Kidney tubule cell (primary cell): Measurements from ENCODE around the gene CD1C.
A peak's percentile ranks its signal among the peaks of the same experiment; 100 is the strongest.
"Not testable (repeated sequence)": the region's sequence is repeated elsewhere in the genome, so short reads cannot be mapped to it uniquely, and the experiment has no call there.

ENCODE experiments used
- DNase-seq: peaks from one replicate; pipeline ENCODE4 v3.0.0-alpha.2; 2018; ENCODE audit warnings: low spot score

CD1C gene

DNA sequence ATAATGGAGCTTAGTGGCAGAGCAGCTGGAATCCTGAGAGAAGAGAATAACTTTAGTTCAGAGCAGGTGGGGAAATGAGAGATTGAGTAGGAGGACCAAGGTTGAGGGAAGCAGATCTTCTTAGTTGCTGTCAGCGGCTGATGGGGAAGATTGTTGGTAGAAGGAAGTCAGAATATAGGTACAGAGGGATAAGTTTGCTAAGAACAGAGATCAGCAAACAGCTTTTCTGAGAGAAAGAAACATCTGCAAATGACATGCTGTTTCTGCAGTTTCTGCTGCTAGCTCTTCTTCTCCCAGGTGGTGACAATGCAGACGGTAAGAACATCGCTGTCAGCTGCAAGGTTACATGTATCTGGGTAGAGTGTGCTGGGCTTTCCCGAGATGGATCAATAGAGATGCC, at the start of gene CD1C:
Gene CD1C, plus strand, starts transcription at position 113 of the 400 bp plus-strand sequence. Its CDS starts 142 bp downstream, at position 255.
- no peak for DNase-seq

DNA sequence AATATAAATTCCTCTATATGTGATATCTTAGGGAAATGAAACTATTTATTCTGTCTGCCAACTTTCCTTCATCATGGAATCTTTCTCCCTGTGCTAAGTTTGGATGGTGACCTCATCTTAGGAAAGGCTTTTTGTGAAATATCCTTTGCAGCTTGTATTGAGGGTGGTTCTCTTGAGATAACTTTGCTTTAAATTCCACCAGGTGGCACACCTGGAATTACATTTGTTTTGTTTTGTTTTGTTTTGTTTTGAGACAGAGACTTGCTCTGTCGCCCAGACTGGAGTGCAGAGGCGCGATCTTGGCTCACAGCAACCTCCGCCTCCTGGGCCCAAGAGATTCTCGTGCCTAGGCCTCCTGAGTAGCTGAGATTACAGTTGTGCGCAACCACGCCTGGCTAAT, 43.1 kb upstream of the CD1C start:
- DNase-seq, result peak; percentile 47

DNA sequence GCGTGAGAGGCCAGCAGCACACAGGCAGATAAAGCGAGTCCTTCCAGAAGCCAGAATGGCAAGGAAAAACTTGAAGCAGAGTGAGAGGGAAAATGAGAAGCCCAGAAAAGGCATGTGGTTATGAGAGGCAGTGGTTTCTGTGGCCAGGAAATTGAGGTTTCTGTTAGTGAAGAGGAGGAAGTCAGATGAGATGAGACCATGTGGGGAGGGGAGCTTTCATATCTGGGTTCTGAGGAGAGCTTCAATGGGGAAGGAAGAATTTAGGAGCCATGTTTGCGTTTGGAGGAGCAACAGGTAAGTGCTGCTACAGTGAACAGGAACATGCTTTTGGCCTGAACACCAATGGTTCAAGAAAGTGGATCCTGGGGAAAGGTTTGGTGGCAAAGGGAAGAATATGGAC, 41.6 kb upstream of the CD1C start:
- DNase-seq, result peak; percentile 13

DNA sequence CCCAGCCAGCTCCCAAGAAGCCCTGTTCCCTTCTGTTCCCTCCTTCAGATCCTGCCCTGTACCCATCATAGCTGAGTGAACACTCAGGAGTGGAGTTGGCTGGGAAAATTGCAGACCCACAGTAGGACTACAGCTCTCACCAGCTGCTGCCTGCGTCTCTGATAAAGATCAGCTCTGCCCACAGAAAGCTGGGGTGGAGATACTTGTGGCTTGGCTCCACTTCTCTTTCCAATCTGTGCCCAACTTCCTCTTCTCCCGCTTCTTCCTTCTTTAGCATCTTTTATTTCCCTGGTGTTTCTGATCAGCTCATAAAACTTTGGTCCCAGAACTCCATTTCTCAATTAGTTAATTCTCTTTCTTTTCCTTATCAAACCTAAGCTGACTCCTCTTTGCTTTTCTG, 41.0 kb upstream of the CD1C start:
- DNase-seq, result no peak

DNA sequence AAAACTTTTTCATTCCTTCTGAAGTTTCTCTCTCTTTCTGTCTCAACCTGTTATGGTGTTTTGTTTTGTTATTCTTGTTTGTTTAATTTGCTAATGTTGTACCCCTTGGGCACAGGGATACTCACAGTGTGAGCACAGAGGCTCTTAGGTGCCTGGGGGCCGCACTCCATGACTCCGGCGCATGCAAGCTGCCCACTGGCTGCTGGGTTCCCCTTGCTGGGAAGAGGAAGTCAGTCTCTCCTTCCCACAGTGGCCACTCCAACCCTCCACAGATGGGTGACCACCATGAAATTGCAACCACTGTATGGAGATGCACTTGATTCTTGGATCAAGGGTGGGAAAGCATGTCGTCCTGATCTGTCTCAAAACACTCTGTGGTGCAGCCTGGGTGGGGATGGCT, 40.1 kb upstream of the CD1C start:
- DNase-seq, result no peak

DNA sequence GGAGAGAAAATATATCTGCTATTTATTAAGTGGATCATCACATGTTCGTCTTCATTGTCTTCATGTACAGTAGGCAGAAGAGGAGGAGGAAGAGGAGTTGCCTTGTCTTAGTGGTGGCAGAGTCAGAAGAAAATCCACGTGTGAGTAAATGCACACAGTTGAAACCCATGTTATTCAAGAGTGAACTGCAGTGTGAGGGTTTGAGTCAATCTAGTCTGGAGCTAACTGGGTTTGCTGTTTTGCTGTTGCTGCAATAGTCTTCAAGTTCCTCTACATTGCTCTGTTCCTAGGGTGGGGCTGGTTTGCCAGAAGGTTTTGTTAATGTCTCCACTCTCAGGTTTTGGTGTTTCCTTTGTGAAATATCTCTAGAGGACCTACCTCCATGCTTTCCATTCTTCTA, 38.6 kb upstream of the CD1C start:
- DNase-seq, result no peak

DNA sequence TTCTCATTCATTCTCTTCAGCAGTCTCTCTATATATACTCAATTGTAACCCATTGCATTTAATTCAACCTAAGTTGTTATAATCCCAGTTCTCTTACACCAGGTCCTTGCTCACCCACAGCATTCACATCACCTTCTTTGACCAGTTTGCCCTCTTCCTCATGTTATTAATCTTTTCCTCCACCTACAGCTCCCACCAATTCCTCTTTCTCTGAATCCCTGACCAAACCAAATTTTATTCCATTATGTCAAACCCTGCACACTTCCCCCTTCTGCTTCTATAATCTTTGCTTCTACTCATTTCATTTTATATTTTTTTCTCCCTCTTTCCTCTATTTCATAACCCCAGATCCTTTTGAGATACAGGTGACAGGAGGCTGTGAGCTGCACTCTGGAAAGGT, 34.1 kb upstream of the CD1C start:
- DNase-seq, result no peak

DNA sequence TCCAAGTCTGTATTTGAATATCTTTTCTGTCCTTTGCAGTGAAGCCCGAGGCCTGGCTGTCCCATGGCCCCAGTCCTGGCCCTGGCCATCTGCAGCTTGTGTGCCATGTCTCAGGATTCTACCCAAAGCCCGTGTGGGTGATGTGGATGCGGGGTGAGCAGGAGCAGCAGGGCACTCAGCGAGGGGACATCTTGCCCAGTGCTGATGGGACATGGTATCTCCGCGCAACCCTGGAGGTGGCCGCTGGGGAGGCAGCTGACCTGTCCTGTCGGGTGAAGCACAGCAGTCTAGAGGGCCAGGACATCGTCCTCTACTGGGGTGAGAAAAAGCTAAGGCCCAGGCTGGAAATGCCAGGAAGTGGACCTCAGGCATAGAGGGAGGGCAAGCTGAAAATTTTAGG, 33.0 kb upstream of the CD1C start:
- not testable (repeated sequence) for DNase-seq

DNA sequence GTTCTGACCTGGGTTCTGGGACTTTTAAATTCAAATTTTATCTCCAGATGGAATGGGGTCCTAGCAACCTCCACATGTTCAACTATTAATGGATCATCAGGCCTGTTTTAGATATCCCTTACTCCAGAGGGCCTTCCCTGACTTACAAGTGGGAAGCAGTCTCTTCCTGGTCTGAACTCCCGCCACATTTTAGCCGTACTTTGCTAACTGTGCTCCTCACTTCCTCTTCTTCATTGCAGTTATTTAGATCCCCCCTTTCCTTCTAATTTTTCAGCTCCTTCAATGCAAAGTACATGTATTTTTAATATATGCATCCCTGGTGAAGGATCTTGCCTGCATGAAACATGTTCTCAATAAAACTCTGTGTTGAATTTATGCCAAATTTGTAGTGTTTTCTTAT, 31.8 kb upstream of the CD1C start:
- no peak for DNase-seq

DNA sequence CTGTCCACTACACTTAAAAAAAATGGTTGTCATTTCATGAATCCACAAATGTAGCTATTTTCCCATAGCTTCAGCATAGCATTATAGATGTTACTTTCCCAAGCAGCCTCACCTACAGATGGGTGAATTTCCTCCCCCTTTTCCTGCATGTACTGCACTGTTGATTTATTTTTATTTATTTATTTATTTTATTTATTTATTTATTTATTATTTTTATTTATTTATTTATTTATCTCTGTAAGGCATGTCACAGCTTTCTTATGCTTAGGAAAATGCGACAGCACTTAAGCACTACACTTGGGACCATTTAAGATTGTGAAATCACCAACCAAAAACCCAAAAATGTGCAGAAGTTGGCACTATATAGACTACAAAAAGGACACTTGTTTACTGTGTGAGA, 30.6 kb upstream of the CD1C start:
- DNase-seq, result no peak

DNA sequence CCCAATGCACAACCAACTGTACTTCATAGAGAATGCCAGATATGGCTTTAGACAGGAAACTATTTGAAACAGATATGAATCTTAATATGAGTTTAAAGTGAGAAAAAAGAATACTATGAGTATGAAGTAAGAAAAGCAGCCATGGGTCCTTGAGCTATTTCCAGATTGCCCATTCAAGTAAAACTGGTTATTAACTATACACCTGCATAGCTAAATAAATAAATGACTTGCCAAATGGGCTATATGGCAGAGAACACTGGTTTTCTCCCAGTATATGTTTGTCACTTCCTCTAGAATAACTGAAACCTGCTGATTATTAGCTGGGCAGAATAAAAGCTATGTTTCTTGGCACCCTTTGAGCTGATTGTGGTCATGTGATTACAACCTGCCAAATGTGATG, 17.0 kb upstream of the CD1C start:
- no peak for DNase-seq

DNA sequence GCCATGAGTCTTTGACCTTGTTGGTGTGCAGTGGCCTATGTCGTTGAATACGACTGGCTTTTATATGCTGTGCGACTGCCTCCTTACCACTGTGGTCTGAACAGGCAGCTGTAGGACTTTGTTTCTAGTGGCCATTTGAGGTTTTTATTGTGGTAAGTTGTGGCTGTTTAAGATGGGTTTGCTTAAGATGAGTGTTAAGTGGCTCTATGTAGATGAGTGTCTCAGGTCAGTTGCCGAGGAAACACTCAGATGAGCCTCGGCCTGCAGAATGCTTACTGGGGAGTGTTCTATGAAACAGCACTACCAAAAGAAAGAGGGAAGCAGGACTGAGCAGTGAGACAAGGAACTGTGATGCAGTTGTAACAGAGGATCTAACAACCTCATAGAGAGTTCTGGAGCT, 14.9 kb upstream of the CD1C start:
- DNase-seq, result no peak

DNA sequence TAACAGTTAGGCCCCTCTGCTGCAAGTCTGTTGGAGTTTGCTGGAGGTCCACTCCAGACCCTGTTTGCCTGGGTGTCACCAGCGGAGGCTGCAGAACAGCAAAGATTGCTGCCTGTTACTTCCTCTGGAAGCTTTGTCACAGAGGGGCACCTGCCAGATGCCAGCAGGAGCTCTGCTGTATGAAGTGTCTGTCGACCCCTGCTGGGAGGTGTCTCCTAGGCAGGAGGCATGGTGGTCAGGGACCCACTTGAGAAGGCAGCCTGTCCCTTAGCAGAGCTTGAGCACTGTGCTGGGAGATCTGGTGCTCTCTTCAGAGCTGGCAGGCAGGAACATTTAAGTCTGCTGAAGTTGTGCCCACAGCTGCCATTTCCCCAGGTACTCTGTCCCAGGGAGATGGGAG, 7.3 kb upstream of the CD1C start:
- not testable (repeated sequence) for DNase-seq

DNA sequence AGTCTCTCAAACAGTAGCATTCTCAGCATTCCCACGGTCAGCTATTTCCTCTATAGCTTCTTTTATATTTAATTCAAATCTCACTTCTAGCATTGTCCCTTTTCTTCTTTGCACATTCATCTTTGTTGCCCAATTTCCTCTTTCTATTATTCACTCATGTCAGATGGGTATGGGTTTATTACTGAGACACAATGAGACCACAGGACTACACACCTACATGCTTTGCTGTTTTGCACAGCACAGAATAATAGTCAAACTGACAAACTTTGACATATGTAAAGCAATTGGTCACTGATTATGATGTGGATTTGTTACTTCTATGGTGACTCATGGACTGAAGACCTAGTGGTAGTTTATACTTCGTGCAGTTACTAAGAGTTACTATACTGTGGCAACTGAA, 5.8 kb upstream of the CD1C start:
- peak; percentile 87 for DNase-seq

DNA sequence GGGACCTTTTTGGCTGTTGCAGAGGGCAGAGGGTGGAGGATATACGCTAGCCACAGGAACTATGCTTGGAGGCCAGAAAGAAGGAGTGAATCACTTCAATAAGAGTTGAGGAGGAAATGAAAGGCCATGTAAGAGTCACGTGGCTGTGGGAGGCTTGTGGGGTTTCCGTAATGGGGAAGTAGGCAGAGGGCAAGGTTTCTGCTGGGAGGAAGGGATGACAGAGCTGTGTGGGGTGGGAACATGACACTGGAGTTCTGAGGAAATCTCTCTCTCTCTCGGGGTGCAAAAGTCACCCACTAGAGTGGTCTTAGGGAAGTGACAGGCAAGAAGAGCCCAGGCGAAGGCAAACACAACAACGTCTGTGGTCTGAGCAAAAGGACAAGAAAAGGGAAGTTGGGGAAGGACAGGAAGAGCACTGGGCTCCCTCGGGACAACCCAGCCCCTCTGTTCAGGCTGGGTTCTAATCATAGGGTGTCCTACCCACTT, 3.9 kb upstream of the CD1C start:
- peak; percentile 95 for DNase-seq

DNA sequence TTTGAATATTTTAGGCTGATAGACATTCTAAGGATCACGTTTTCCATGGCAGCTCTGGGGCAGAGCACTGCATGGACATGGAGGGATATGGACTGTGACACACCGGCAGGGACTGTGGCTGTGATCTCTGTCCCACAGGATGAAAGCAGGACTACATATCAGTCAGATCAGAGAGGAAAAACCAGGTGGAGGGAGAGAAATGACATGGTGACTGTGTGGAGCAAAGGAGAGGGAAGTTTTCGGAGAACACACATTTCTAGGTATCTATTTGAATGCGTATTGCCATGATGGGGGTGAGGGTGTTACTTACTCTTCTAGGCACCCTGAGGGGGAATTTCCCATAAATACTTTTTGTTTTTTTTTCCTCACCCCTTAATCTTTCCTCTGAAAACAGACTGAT, 3.2 kb upstream of the CD1C start:
- no peak for DNase-seq

DNA sequence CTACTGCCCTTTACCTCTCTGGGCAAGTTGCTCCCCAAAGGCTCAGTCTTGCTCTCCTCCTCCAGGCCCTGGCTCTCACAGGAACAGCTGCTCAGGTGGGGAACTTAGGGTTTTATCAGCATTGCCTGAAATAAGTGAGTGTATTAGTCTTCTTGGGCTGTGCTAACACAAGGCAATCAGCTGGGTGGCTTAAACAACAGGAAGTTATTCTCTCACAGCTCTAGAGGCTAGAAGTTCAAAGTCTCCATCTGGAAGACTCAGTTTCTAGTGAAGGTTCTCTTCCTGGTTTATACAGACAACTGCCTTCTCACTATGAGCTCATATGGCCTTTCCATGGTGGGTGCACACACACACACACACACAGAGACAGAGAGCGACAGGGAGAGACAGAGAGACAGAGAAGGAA, 2.8 kb upstream of the CD1C start:
- peak; percentile 21 for DNase-seq

DNA sequence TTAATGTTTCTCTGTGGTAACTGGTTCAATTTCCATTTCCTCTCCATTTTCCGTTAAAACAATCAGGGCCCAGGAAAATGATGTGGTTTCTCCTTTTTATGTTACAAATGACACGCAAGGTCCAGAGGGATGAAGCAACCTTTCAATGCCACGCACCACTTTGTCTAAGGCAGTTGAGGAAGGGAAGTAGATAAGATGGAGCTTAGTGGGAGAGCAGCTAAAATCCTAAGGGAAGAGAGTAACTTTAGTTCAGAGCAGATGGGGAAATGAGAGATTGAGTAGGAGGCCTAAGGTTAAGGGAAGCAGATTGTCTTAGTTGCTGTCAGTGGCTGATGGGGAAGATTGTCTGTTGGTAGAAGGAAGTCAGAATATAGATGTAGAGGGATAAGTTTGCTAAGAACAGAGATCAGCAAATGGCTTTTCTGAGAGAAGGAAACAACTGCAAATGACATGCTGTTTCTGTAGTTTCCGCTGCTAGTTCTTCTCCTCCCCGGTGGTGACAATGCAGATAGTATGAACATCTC, 660 bp downstream of the CD1C start:
- no peak for DNase-seq

DNA sequence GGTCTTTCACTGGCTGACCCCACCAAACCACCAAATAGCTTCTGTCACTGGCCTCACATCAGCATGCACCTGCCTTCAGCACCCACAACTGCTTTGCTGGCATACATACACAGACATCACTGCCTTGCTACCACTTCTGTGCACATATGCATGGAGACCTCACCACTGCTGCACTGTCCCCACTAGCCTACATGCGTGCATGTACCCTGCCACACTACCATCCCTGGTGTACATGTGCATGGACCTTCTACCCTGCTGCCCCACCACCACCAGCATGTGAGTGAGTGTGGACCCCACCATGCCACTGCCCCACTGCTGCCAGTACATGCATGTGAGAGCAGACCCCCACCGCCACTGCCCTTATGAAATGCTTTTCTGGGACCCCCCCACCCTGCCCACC, 6.1 kb downstream of the CD1C start:
- DNase-seq, result no peak

DNA sequence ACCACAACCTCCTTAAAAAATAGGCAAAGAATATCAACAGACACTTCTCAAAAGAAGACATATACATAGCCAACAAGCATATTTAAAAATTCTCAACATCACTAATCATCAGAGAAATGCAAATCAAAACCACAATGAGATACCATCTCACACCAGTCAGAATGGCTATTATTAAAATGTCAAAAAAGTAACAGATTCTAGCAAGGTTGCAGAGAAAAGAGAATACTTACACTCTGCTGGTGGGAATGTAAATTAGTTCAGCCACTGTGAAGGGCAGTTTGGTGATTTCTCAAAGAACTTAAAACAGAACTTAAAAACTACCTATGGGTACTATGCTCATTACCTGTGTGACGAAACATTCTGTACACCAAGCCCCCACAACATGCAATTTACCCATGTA, 20.9 kb downstream of the CD1C start:
- DNase-seq, result no peak

DNA sequence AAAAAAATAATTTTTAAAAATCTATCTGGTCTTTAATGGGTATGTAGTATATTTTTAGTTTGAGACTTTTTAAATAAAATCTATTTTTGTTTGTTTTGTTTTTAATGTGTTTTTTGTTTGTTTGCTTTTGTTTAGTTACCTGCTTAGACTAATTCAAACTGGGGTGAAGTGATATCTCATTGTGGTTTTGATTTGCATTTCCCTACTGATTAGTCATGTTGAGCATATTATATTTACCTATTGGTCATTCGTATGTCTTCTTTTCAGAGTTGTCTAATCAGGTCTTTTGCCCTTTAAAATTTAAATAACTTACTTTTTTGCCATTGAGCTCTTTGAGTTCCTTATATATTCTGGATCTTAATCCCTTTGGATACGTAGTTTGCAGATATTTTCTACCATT, 21.3 kb downstream of the CD1C start:
- no peak for DNase-seq

DNA sequence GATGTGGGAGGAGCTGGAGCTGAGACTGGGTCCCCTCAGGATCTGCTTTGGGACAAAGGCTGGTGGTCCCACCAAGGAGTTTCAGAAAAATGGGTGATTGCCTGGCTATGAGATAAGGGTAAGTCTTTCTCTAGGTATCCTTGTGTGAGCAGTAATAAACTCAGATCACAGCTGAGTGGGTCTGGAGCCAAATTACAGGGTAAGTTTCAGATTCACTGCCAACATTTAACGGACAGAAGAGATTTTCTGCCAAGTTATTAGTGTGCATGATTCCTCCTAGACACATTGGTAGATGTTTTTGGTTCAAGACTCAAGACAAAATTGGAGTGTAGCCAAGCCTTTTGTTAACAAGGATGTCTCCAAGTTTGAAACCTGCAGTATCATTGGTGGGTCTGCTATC, 34.1 kb downstream of the CD1C start:
- no peak for DNase-seq

DNA sequence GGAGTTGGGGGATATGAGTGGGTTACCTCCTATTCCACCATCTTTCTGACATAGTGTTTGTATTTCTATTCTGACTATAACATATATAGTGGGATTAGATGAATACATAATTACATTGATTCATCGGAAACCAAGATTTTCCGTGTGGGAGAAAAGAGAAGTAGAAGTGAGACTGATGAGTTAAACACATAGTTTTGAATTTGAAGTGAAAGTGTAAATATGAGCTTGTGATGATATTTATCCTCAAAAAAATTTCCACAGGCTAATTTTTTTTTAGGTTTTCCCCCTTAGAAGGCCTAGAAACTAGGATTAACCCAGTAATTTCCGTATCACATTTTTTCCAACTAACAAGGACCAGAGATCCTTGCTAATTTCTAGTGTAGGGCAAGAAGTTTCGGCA, 34.7 kb downstream of the CD1C start:
- no peak for DNase-seq

DNA sequence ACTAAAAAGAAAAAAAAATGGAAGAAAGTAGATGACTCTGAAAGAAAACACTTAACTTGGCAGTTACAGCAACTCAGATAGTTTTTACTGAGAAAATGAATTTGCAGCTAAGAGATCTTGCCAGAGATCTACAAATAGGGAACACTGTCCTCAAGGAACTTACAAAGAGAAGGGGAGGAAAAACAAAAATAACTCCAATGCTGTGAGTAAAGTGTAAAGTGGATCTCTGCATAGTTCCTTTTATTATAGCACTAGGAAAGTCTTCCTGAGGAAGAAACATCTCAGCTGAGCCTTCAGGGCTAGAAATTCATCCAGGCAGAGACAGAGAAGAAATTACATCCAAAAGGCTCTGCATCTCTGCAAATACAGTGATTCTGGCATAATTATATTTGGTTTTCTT, 37.8 kb downstream of the CD1C start:
- no peak for DNase-seq

DNA sequence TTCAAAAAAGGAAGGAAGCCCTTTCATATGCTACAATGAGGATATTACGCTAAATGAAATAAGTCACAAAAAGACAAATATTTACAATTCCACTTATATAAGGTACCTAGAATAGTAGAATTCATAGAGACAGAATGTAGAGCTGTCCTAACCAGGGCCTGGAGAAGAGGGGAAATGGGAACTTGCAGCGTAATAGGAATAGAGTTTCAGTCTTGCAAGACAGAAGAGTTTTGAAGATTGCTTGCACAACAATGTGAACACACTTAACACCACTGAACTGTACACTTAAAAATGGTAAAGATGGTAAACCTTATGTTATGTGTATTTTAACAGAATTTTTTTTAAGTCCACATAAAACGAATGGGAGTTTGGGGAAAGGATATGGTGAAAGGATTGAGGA, 38.7 kb downstream of the CD1C start:
- no peak for DNase-seq
